ENCODE data around the gene ZNF747. TPM values are rescaled to one million over a fixed set of nuclear protein-coding genes. Genes with fewer than 3 reads are reported as not detected.
"Not testable (repeated sequence)": the region's sequence is repeated elsewhere in the genome, so short reads cannot be mapped to it uniquely, and the experiment has no call there.

Gene ZNF747
- polyA plus RNA-seq, 1 experiment: 6.4 TPM

DNA sequence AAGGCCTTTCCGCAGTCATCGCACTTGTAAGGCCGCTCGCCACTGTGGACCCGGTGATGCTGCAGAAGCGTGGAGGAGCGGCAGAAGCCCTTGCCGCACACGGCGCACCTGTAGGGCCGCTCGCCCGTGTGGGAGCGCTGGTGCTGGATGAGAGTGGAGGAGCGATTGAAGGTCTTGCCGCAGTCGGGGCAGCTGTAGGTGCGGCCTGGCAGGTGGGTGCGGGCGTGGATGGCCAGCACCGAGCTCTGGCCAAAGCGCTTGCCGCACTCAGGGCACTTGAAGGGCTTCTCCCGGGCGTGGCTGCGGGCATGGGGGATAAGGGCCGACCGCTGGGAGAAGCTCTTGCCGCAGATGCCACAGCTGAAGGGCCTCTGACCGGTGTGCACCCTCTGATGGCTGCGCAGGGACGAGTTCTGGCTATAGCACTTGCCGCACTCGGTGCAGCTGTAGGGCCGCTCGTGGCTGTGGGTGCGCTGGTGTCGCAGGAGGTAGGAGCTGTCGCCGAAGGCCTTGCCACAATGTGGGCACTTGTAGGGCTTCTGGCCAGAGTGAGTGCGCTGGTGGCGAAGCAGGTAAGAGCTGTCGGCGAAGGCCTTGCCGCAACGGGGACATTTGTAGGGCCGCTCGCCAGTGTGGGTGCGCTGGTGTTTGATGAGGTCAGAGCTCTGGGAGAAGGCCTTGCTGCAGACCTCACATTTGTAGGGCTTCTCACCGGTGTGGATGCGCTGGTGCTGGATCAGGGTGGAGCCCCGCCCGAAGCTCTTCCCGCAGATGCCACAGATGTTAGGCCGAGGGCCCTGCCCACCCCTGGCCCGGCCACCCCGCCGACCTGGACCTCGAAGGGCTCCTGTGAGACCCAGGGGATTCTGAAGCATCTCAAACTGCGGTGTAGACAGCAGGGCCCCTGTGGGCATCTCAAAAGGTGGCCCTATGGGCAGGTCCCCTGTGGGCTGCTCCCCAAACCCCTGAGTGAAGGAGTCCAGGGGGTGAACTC is 9.8 kb downstream of the ZNF747 start:
- Histone ChIP-seq H3K36me3 (ENCODE audit: control insufficient read depth, insufficient read depth, low read length) (no peaks in the 10 kb centered on the region; the same call in 1 of the 2 replicates), H3K4me3 (ENCODE audit: low read depth, low read length) (no peak overlapping the region), H3K27me3 (ENCODE audit: control insufficient read depth, insufficient read depth, low read length) (no peaks in the 10 kb centered on the region)
- POLR2A ChIA-PET: no interaction called here
- CTCF ChIA-PET: interaction anchor here (1.1 kb wide), 2 partner anchors 32 to 134 kb away, joined by 3 to 4 read pairs; no protein-coding TSS in a partner anchor
- DNase-seq (ENCODE audit: low read depth): no peak
- TF ChIP-seq, protein P1, sequence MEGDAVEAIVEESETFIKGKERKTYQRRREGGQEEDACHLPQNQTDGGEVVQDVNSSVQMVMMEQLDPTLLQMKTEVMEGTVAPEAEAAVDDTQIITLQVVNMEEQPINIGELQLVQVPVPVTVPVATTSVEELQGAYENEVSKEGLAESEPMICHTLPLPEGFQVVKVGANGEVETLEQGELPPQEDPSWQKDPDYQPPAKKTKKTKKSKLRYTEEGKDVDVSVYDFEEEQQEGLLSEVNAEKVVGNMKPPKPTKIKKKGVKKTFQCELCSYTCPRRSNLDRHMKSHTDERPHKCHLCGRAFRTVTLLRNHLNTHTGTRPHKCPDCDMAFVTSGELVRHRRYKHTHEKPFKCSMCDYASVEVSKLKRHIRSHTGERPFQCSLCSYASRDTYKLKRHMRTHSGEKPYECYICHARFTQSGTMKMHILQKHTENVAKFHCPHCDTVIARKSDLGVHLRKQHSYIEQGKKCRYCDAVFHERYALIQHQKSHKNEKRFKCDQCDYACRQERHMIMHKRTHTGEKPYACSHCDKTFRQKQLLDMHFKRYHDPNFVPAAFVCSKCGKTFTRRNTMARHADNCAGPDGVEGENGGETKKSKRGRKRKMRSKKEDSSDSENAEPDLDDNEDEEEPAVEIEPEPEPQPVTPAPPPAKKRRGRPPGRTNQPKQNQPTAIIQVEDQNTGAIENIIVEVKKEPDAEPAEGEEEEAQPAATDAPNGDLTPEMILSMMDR (IDR thresholded peaks at IDR 0.05; ENCODE audit: insufficient read depth, low read depth, low read length): no peak

DNA sequence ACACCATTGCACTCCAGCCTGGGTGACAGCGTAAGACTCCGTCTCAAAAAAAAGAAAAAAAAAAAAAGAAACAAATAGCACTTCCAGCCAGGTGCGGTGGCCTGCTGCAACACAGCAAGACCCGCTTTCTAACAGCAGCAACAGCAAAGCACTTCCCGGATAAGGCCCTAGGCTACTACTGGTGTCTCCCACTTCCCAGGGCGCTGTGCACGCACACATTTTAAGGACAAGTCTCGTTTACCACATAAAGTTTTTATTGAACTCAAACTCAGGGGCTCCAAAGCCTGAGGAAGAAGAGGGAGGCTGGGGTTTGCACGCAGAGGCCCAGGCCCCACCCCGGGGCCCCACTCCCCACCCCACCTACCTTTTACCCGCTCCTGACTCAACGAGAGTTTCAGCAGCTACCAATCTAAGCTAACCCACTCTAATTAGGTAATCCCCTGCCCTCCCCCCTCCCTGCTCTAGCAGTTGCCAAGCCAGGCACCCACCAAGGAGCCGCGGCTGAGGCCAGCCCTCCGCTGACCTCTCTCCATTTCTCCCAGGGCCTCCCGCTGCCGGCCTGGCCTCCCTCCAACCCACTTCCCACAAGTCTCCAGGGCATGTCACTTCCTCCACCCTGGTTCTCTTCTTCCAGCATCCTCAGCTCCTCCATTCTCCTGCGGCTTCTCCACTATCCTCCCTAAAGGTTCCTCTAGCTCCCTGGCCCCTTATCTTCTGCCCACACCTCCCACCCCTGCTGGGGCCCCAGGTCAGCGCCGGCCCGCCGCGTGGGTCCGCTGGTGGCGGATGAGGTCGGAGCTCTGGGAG is 10.7 kb downstream of the ZNF747 start:
- Histone ChIP-seq H3K27me3 (ENCODE audit: control insufficient read depth, insufficient read depth, low read length) (no peaks in the 10 kb centered on the region), H3K4me3 (ENCODE audit: low read depth, low read length) (no peak overlapping the region), H3K36me3 (ENCODE audit: control insufficient read depth, insufficient read depth, low read length) (no peaks in the 10 kb centered on the region; the same call in 1 of the 2 replicates)
- no peak for DNase-seq (ENCODE audit: low read depth)
- ChIA-PET POLR2A (no interaction called here), CTCF (interaction anchor here (1.1 kb wide), 1 partner anchor 135 kb away, joined by 3 read pairs; no protein-coding TSS in a partner anchor)
- TF ChIP-seq, protein P1 (IDR thresholded peaks at IDR 0.05; ENCODE audit: insufficient read depth, low read depth, low read length): no peak

DNA sequence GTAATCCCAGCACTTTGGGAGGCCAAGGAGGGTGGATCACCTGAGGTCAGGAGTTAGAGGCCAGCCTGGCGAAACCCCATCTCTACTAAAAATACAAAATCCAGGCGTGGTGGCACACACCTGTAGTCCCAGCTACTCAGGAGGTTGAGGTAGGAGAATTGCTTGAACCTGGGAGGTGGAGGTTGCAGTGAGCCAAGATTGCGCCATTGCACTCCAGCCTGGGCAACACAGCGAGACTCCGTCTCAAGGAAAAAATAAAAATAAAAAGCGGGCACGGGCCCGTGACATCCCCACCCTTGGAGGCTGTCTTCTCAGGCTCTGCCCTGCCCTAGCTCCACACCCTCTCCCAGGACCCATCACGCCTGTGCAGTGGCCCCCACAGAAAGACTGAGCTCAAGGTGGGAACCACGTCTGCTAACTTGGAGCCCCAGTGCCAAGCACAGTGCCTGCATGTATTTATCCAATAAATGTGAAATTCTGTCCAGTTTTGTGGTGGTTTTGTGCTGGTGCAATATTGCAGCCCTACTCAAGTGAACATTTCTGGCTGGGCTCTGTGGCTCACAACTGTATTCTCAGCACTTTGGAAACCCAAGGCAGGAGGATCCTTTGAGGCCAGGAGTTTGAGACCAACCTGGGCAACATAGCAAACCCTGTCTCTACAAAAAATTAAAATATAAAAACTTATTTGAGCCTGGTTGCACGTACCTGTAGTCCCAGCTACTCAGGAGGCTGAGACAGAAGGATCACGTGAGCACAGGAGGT is 11.8 kb downstream of the ZNF747 start:
- H3K4me3 ChIP-seq (ENCODE audit: low read depth, low read length); CTCF ChIA-PET; H3K36me3 ChIP-seq (ENCODE audit: control insufficient read depth, insufficient read depth, low read length); POLR2A ChIA-PET; DNase-seq (ENCODE audit: low read depth); H3K27me3 ChIP-seq (ENCODE audit: control insufficient read depth, insufficient read depth, low read length): not testable (repeated sequence)

DNA sequence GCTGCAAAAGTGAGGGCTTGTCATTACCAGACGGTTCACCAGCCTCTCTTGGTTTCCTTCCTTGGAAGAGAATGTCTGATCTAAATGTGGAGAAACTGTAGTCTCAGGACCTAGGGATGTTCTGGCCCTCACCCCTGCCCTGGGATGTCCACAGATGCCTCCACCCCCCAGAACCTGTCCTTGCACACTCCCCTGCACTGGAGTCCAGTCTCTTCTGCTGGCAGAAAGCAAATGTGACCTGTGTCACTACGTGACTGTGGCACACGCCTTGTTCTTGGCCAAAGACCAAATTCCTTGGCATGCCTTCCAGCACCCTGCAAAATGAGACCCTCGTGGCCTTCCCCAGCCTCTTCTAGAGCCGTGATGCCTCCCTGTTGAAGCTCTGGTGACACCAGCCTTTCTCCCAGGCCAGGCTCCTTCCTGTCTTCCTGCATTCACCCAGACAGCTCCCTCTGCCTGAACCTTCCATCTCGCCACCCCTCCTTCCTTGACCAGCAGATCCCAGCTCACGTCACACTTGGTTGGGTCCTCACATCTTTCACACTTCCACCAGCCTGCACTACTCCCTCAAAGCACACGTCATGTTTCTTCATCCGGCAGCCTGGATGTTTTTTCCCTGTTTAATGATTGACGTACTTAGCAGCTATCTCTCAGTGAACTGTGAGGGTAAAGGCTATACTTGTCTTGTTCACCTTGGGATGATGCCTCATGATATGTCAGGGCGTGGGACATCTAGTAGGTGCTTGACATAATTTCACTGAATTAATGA is 12.6 kb downstream of the ZNF747 start:
- DNase-seq (ENCODE audit: low read depth): no peak
- Histone ChIP-seq H3K36me3 (ENCODE audit: control insufficient read depth, insufficient read depth, low read length) (no peaks in the 10 kb centered on the region; the same call in 1 of the 2 replicates), H3K27me3 (ENCODE audit: control insufficient read depth, insufficient read depth, low read length) (no peaks in the 10 kb centered on the region), H3K4me3 (ENCODE audit: low read depth, low read length) (no peak overlapping the region)
- POLR2A ChIA-PET: no interaction called here
- CTCF ChIA-PET: no interaction called here
- TF ChIP-seq, protein P1 (IDR thresholded peaks at IDR 0.05; ENCODE audit: insufficient read depth, low read depth, low read length): no peak

DNA sequence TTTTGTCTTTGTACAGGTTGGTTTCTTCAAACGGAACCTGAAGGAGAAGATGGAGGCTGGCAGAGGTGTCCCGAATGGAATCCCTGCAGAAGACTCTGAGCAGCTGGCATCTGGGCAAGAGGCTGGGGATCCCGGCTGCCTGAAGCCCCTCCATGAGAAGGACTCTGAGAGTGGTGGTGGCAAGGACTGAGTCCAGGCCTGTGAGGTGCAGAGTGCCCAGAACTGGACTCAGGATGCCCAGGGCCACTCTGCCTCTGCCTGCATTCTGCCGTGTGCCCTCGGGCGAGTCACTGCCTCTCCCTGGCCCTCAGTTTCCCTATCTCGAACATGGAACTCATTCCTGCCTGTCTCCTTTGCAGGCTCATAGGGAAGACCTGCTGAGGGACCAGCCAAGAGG is 13.2 kb downstream of the ZNF747 start:
- no peak overlapping the region for H3K4me3 ChIP-seq (ENCODE audit: low read depth, low read length)
- DNase-seq (ENCODE audit: low read depth): no peak
- TF ChIP-seq, protein P1 (IDR thresholded peaks at IDR 0.05; ENCODE audit: insufficient read depth, low read depth, low read length): no peak
- CTCF ChIA-PET: no interaction called here
- no peaks in the 10 kb centered on the region; the same call in 1 of the 2 replicates for H3K27me3 ChIP-seq (ENCODE audit: control insufficient read depth, insufficient read depth, low read length)
- POLR2A ChIA-PET: no interaction called here
- H3K36me3 ChIP-seq (ENCODE audit: control insufficient read depth, insufficient read depth, low read length): no peaks in the 10 kb centered on the region; the same call in 1 of the 2 replicates

Measured in BJ (cell line).